Coronary artery (tissue), 2 donors: ENCODE measurements around the gene GNAS-AS1.

Experiments
- DNase-seq: peaks from one replicate; pipeline ENCODE4 v3.0.0-alpha.2; 2017; ENCODE audit warnings: low spot score
- H3K27ac ChIP-seq, 2 donors: fragments of 200-600 bp; sonication (generic); one replicate each; pipeline ENCODE4 v1.5.1; 2016 to 2019
- H3K4me3 ChIP-seq: fragments of 200-600 bp; sonication (generic); 2 replicates; pipeline ENCODE4 v1.5.1; 2016; ENCODE audit warnings: mild to moderate bottlenecking, moderate library complexity
- CTCF ChIP-seq: fragments of 200-600 bp; sonication (generic); IDR thresholded peaks from one replicate; pipeline ENCODE4 v1.5.1; 2019; ENCODE audit warnings: antibody characterized with exemption

The GNAS-AS1 gene

GRCh38 chr20:58810879-58811250 is 39.8 kb downstream of the GNAS-AS1 start:
- no peak overlapping the region for H3K27ac ChIP-seq
- TF ChIP-seq CTCF = no peak
- no peak overlapping the region for H3K4me3 ChIP-seq
- DNase-seq = no peak

GRCh38 chr20:58810116-58810878 is 40.4 kb downstream of the GNAS-AS1 start:
- Histone ChIP-seq H3K27ac (no peak overlapping the region), H3K4me3 (no peak overlapping the region)
- no peak for DNase-seq
- TF ChIP-seq CTCF = no peak

DNA sequence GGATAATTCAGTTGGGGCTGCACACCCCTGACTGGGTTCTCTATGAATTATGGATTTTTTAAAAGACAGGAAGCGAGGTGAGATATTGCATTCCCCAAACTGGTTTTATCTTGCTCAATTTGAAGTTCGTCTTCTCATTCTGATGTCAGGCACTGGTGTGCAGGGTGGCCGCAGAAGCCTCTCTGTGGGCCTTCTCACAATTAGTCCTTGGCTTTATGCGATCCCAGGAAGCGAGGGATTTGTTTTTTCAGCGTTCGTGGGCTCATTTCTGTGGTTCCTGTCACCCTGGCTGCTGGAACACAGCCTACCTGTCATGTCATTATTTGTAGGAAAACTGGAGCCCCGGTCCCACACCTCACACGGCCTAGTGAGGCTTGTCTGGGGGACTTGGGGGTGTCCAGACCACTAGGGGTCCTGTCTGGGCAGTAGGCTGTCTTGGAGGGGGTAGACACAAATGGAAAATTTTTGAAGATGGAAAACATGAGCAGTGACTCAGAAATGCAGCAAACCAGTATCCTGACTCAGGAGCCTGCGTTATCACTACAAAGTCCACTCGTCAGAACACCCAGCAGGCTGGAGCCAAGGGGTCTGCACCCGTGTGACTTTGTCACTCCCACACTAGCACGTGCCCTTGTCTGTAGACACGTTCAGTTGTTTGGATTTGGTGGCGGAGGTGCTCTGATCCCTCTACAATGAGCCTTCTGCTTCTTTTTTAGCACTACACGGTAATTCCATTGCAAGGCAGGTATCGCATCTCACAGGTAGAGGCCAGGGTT is 42.2 kb downstream of the GNAS-AS1 start:
- TF ChIP-seq CTCF = no peak
- DNase-seq = no peak
- Histone ChIP-seq H3K4me3 (no peak overlapping the region), H3K27ac (no peak overlapping the region)

DNA sequence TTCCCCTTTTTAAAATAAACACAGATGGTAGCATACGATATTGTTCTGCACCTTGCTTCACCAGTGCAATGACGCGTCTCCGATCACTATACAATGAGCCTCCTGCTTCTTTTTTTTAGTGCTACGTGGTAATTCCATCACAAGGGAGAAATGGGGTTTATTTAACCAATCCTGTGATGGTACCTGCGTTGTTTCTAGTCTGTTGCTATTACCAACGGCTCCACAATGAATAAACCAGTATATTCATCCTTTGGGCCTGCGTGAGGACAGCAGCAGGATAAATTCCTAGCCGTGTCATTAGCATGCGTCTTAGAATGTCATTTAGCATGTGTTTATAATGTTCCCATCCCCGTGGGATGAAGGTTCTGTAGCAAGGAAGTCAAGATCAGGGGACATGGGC is 42.9 kb downstream of the GNAS-AS1 start:
- DNase-seq = no peak
- no peak for TF ChIP-seq CTCF
- H3K4me3 ChIP-seq = no peak overlapping the region
- H3K27ac ChIP-seq = no peak overlapping the region

GRCh38 chr20:58803533-58803932 is 47.2 kb downstream of the GNAS-AS1 start:
- no peak for DNase-seq
- no peak overlapping the region for H3K4me3 ChIP-seq
- TF ChIP-seq CTCF = no peak

GRCh38 chr20:58802061-58802460 is 48.6 kb downstream of the GNAS-AS1 start:
- no peak for TF ChIP-seq CTCF
- Histone ChIP-seq H3K27ac (no peak overlapping the region), H3K4me3 (no peak overlapping the region)
- no peak for DNase-seq

More at GRCh38 chr20:58803533-58803932, 47.2 kb downstream of the GNAS-AS1 start:
- H3K27ac ChIP-seq = no peak overlapping the region
